H7 (cell line): Measurements from ENCODE around the gene OR5T1. TPM values are rescaled to one million over a fixed set of nuclear protein-coding genes. Genes with fewer than 3 reads are reported as not detected.

ENCODE experiments used
- DNase-seq: peaks from one replicate; pipeline ENCODE4 v3.0.0; 2012
- H3K27me3 ChIP-seq: 2 replicates; pipeline ENCODE4 v1.6.0; 2011; ENCODE audit warnings: mild to moderate bottlenecking, low read length; ENCODE audit not compliant: control insufficient read depth, insufficient read depth
- H3K36me3 ChIP-seq: replicated peaks from 2 replicates; pipeline ENCODE4 v1.5.1; 2011; ENCODE audit warnings: low read length; ENCODE audit not compliant: control insufficient read depth, insufficient read depth
- H3K4me3 ChIP-seq: 2 replicates; pipeline ENCODE4 v1.5.1; 2011; ENCODE audit warnings: low read depth, mild to moderate bottlenecking, control low read depth, low read length, moderate library complexity; ENCODE audit not compliant: insufficient read depth
- total RNA-seq: library from RNA; depleted of rRNA; stranded (reverse); fragments of >200 nt; shearing (Covaris generic); gene quantifications from 2 replicates; pipeline ENCODE4 v1.2.3, GENCODE V29; 2014; rRNA removed

The OR5T1 gene
- not detected in 2 replicates for total RNA-seq

GRCh38 chr11:56273854-56274253 is at the start of gene OR5T1:
Gene OR5T1, plus strand, starts transcription at chr11:56274154. Its CDS starts 1,485 bp downstream, at chr11:56275639.
- DNase-seq, result no peak
- Histone ChIP-seq H3K4me3 (no peak within 1 kb of the TSS), H3K27me3 (no peaks in the 10 kb centered on the region), H3K36me3 (no peaks in the 10 kb centered on the region)

GRCh38 chr11:56234155-56234554 is 39.8 kb upstream of the OR5T1 start, which contains the start of gene OR5T2:
Gene OR5T2, minus strand, starts transcription at chr11:56234255. Its CDS starts 1,193 bp downstream, at chr11:56233062.
- no peak within 1 kb of the TSS for H3K4me3 ChIP-seq
- no peaks in the 10 kb centered on the region for H3K27me3 ChIP-seq
- H3K36me3 ChIP-seq, result no peaks in the 10 kb centered on the region
- no peak for DNase-seq

- no peak for DNase-seq
- H3K4me3 ChIP-seq, result no peak within 1 kb of the TSS
Measured at GRCh38 chr11:56251954-56252353, 22.0 kb upstream of the OR5T1 start, which contains the start of gene OR5T3. Gene OR5T3, plus strand, starts transcription at chr11:56252254. Its CDS starts 0 bp downstream, at chr11:56252254.

GRCh38 chr11:56271092-56271491 is 2.9 kb upstream of the OR5T1 start:
- H3K27me3 ChIP-seq, result no peaks in the 10 kb centered on the region
- DNase-seq, result no peak
- no peaks in the 10 kb centered on the region for H3K36me3 ChIP-seq
- H3K4me3 ChIP-seq, result no peak overlapping the region

More at GRCh38 chr11:56251954-56252353, 22.0 kb upstream of the OR5T1 start, which contains the start of gene OR5T3:
- H3K36me3 ChIP-seq, result no peaks in the 10 kb centered on the region
- no peaks in the 10 kb centered on the region for H3K27me3 ChIP-seq

- no peaks in the 10 kb centered on the region for H3K27me3 ChIP-seq
- no peak for DNase-seq
- H3K4me3 ChIP-seq, result no peak within 1 kb of the TSS
- H3K36me3 ChIP-seq, result no peaks in the 10 kb centered on the region
Measured at GRCh38 chr11:56292154-56292553, 18.2 kb downstream of the OR5T1 start, which contains the start of gene OR8H1. Gene OR8H1, minus strand, starts transcription at chr11:56292254. Its CDS starts 1,192 bp downstream, at chr11:56291062.

GRCh38 chr11:56296898-56297297 is 22.9 kb downstream of the OR5T1 start:
- H3K36me3 ChIP-seq, result no peaks in the 10 kb centered on the region
- DNase-seq, result no peak
- no peak overlapping the region for H3K4me3 ChIP-seq
- no peaks in the 10 kb centered on the region for H3K27me3 ChIP-seq

GRCh38 chr11:56307836-56308235 is 33.9 kb downstream of the OR5T1 start:
- no peak for DNase-seq
- Histone ChIP-seq H3K4me3 (no peak overlapping the region), H3K36me3 (no peaks in the 10 kb centered on the region)

GRCh38 chr11:56314844-56315243 is 40.9 kb downstream of the OR5T1 start, which contains the start of gene OR8K3:
Gene OR8K3, plus strand, starts transcription at chr11:56315144. Its CDS starts 3,163 bp downstream, at chr11:56318307.
- DNase-seq, result no peak
- H3K27me3 ChIP-seq, result no peaks in the 10 kb centered on the region
- H3K36me3 ChIP-seq, result no peaks in the 10 kb centered on the region
- no peak within 1 kb of the TSS for H3K4me3 ChIP-seq

More at GRCh38 chr11:56307836-56308235, 33.9 kb downstream of the OR5T1 start:
- no peaks in the 10 kb centered on the region for H3K27me3 ChIP-seq

Other genes starting within 250 kb of the OR5T1 start
- gene OR5AS1, start 246.5 kb upstream of the OR5T1 start, total RNA-seq, result not detected in 2 replicates
- gene OR8I2, start 180.8 kb upstream of the OR5T1 start, total RNA-seq, result not detected in 2 replicates
- gene OR8H2, start 170.5 kb upstream of the OR5T1 start, total RNA-seq, result not detected in 2 replicates
- not detected in 2 replicates for gene OR8H3, start 151.8 kb upstream of the OR5T1 start, total RNA-seq
- not detected in 2 replicates for gene OR8J3, start 134.0 kb upstream of the OR5T1 start, total RNA-seq
- not detected in 2 replicates for gene OR8K5, start 113.8 kb upstream of the OR5T1 start, total RNA-seq
- gene OR5J2, start 97.5 kb upstream of the OR5T1 start, total RNA-seq, result not detected in 2 replicates
- not detected in 2 replicates for gene OR5T2, start 39.9 kb upstream of the OR5T1 start, total RNA-seq
- gene OR5T3, start 21.9 kb upstream of the OR5T1 start, total RNA-seq, result not detected in 2 replicates
- gene OR8H1, start 18.1 kb downstream of the OR5T1 start, total RNA-seq, result not detected in 2 replicates
- gene OR8K3, start 41.0 kb downstream of the OR5T1 start, total RNA-seq, result not detected in 2 replicates
- gene OR8K1, start 71.9 kb downstream of the OR5T1 start, total RNA-seq, result not detected in 2 replicates
- not detected in 2 replicates for gene OR8J1, start 80.1 kb downstream of the OR5T1 start, total RNA-seq
- not detected in 2 replicates for gene OR8U1, start 101.5 kb downstream of the OR5T1 start, total RNA-seq
- gene OR5AL1, start 138.5 kb downstream of the OR5T1 start, total RNA-seq, result not detected in 2 replicates
- not detected in 2 replicates for gene OR5M3, start 199.2 kb downstream of the OR5T1 start, total RNA-seq
- gene OR5M8, start 217.2 kb downstream of the OR5T1 start, total RNA-seq, result not detected in 2 replicates